ENCODE measurements around the gene SMARCE1.

SMARCE1 gene

DNA sequence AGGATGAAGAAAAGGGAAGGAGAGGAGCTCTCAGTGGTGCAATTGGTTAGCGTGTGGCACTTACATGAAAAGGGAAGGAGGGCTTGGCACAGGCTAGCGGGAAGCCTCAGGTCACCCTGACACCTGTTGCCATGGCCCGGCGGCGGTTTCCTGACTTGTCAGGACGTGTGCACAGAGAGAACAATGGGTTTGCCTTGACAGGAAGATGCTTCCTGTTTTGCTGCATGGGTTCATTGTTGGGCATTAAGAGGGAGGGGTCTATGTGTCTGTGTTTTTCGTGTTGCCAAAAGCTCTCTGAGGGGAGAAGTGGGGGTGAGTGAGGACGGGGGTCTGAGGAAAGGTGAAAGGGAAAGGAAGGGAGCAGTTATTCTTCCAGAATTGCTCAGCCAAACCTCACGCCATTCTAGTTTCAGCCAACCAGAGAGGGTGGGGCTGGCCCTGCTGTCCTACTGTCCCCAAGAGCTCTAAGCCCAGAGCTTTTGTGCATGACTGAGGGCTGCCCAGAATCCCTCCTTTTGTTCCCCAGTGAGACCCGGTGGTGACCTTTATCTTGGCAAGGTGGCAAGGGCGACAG, 65.2 kb downstream of the SMARCE1 start:
- DNase-seq (ENCODE audit: low read depth, low spot score): no peak

DNA sequence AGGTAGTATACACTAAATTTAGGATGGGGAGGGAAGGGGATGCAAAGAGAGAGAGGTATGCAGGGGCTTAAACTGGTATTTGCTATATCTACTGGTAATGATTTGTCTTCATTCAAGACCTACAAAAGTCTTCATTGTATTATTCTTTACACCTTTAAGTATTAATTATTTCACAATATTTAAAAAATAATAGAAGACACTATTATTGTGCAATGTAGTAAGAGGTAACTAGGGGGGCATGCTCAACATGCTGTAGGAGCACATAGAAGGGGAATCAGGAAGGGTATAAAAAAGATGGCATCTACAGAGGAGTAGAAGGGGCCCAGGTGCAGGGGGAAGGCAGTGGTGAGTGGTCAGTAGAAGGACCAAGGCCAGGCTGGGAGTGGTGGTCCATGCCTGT, 67.5 kb downstream of the SMARCE1 start:
- DNase-seq (ENCODE audit: low read depth, low spot score): no peak

DNA sequence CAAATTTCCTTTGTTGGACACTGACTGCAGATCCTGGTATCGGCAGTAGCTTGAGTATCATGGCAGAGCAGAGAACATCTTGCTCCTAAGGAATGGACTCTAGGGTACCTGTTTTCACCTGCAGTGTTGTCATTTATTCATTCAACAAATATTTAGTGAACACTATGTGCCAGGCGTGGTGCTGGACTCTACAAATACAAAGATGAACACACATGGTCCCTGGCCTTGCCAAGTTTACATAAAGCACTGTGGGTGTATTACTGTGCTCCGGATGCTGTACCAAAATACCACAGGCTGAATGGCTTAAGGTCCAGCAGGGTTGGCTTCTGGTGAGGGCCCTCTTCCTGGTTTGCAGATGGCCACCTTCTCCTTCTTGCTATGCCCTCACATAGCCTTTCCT, 68.1 kb downstream of the SMARCE1 start:
- DNase-seq (ENCODE audit: low read depth, low spot score): no peak

DNA sequence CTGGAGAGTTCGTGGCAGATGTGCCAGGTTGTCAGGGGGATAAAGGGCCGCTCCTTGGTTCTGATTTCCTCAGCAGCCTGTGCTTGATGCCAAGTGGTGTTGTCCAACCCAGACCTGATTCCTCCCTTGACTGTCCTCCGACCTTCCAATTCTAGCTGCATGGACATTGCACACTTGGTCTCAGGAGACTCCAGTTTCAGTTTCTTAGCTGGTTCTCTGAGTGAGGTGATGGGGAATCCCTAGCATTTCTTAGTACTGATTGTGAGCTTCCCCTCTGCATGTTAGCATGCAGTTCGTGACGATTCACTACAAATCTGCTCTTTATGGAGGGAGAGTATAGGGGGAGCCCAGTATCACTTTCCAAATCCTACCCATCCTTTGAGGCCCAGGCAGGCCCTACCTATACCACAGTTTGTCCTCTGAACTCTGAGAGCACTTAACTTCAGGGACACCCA, 70.0 kb downstream of the SMARCE1 start:
- no peak for DNase-seq (ENCODE audit: low read depth, low spot score)

DNA sequence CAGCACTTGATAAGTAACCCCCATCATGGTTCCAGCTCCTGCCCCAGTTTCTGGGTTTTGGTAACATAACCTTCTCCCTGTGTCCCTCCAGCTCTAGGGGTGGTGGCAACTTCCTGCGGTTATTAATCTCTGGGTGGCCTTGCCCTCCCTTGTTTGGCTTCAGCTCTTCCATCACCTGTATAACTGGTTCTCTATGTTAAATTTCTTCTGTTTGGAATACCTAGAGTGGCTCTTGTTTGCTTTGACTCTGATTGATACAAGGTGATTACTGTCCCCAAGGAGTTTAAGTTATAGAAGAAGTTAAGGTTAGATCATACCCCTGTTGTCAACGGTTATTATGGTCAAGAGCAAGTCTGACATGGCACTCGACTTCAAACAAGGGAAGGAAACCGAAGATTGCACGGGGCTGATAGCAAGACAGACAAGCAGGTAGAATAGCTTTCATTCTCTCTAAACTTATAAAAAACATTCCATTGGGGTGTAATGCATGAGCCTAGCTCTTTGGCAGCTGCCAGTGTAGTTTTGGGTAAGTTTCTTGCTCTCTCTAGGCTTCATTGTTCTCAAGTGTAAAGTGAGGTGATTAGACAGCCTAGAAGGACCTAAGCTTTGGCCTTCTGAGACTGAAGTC, 71.4 kb downstream of the SMARCE1 start:
- no peak for DNase-seq (ENCODE audit: low read depth, low spot score)

Data from smooth muscle cell of the brain vasculature (primary cell).